WTC11 (cell line): ENCODE data around the gene BRSK2. TPM values are rescaled to one million over a fixed set of nuclear protein-coding genes. Genes with fewer than 3 reads are reported as not detected.

Experiments used
- ATAC-seq: fragments of 200-7000 bp; cut with Tn5 transposase; 2 replicates; pipeline ENCODE4 v1.10.0; 2021; ENCODE audit warnings: mild to moderate bottlenecking, moderate library complexity
- CTCF ChIA-PET: fragments of 300-600 bp; sonication (Branson Sonifier 250); formaldehyde crosslinking; loops from one replicate; lab custom pipeline; 2021; ENCODE audit warnings: antibody characterized with exemption; lab: Charles Lee
- POLR2A ChIA-PET: fragments of 350-600 bp; sonication (Branson Sonifier 250); formaldehyde crosslinking; loops from one replicate; lab custom pipeline; 2021; ENCODE audit warnings: antibody characterized with exemption; lab: Charles Lee
- DNase-seq: peaks from one replicate; pipeline ENCODE4 v3.0.0; 2021; ENCODE audit warnings: low spot score
- H3K27ac Mint-ChIP-seq: 2 replicates; pipeline ENCODE4 v1.8.0; 2021; ENCODE audit warnings: mixed read lengths
- H3K27me3 Mint-ChIP-seq: 2 replicates; pipeline ENCODE4 v1.8.0; 2021; ENCODE audit warnings: low read depth, mild to moderate bottlenecking, moderate library complexity, mixed read lengths
- H3K36me3 Mint-ChIP-seq: 2 replicates; pipeline ENCODE4 v1.8.0; 2021; ENCODE audit warnings: mixed read lengths
- H3K4me1 Mint-ChIP-seq: 2 replicates; pipeline ENCODE4 v1.8.0; 2022; ENCODE audit warnings: mixed read lengths
- H3K4me3 Mint-ChIP-seq: 2 replicates; pipeline ENCODE4 v1.8.0; 2021; ENCODE audit warnings: mild to moderate bottlenecking, moderate library complexity, mixed read lengths
- H3K9me3 Mint-ChIP-seq: 2 replicates; pipeline ENCODE4 v1.8.0; 2021; ENCODE audit warnings: mixed read lengths
- CREB1 ChIP-seq: sonication (generic); formaldehyde crosslinking; IDR thresholded peaks from 2 replicates; pipeline ENCODE4 v1.8.0; 2023; ENCODE audit warnings: mild to moderate bottlenecking, missing genetic modification reagents
- FOXP1 ChIP-seq: sonication (generic); formaldehyde crosslinking; IDR thresholded peaks from 2 replicates; pipeline ENCODE4 v1.8.0; 2022; ENCODE audit warnings: missing genetic modification reagents, mild to moderate bottlenecking, moderate library complexity, borderline replicate concordance
- GRHL2 ChIP-seq: fragments of 250-450 bp; sonication (Bioruptor Pico); IDR thresholded peaks from 2 replicates; pipeline ENCODE4 v1.8.0; 2022; ENCODE audit warnings: mild to moderate bottlenecking, moderate library complexity; ENCODE audit not compliant: insufficient replicate concordance, severe bottlenecking
- IRF2 ChIP-seq: sonication (generic); formaldehyde crosslinking; IDR thresholded peaks from 2 replicates; pipeline ENCODE4 v1.8.0; 2022; ENCODE audit warnings: low read depth, missing genetic modification reagents, borderline replicate concordance
- MYBL2 ChIP-seq: sonication (generic); formaldehyde crosslinking; IDR thresholded peaks from 2 replicates; pipeline ENCODE4 v1.8.1; 2023; ENCODE audit warnings: mild to moderate bottlenecking, moderate library complexity, missing genetic modification reagents
- NFE2L1 ChIP-seq: sonication (generic); formaldehyde crosslinking; IDR thresholded peaks from 2 replicates; pipeline ENCODE4 v1.8.1; 2023; ENCODE audit warnings: missing genetic modification reagents
- OVOL2 ChIP-seq: fragments of 250-450 bp; sonication (Bioruptor Pico); IDR thresholded peaks from 2 replicates; pipeline ENCODE4 v1.9.0; 2021; ENCODE audit warnings: mild to moderate bottlenecking, borderline replicate concordance
- ZBTB21 ChIP-seq: sonication (generic); formaldehyde crosslinking; IDR thresholded peaks from 2 replicates; pipeline ENCODE4 v1.8.1; 2023; ENCODE audit warnings: mild to moderate bottlenecking, missing genetic modification reagents, borderline replicate concordance
- ZNF263 ChIP-seq: sonication (generic); formaldehyde crosslinking; IDR thresholded peaks from 2 replicates; pipeline ENCODE4 v1.8.1; 2022; ENCODE audit warnings: low read depth, mild to moderate bottlenecking, moderate library complexity, missing genetic modification reagents
- ZNF317 ChIP-seq: sonication (generic); formaldehyde crosslinking; IDR thresholded peaks from 2 replicates; pipeline ENCODE4 v1.8.1; 2023; ENCODE audit warnings: low read depth, mild to moderate bottlenecking, moderate library complexity, missing genetic modification reagents, borderline replicate concordance
- total RNA-seq: library from RNA; stranded (reverse); gene quantifications from 3 replicates; pipeline ENCODE4 v1.2.3, GENCODE V29; 2021
- TF ChIP-seq, protein P1 (sequence below): sonication (generic); formaldehyde crosslinking; IDR thresholded peaks from 2 replicates; pipeline ENCODE4 v1.8.1; 2023; ENCODE audit warnings: mild to moderate bottlenecking, missing genetic modification reagents, borderline replicate concordance
- TF ChIP-seq, protein P2 (sequence below): sonication (generic); formaldehyde crosslinking; IDR thresholded peaks from 2 replicates; pipeline ENCODE4 v1.8.0; 2022; ENCODE audit warnings: mild to moderate bottlenecking, missing genetic modification reagents
- TF ChIP-seq, protein P3 (sequence below): fragments of 250-450 bp; sonication (Bioruptor Pico); IDR thresholded peaks from 2 replicates; pipeline ENCODE4 v1.9.0; 2021; ENCODE audit warnings: mild to moderate bottlenecking
- TF ChIP-seq, protein P4 (sequence below): sonication (generic); formaldehyde crosslinking; IDR thresholded peaks from 2 replicates; pipeline ENCODE4 v1.8.0; 2023; ENCODE audit warnings: missing genetic modification reagents
- TF ChIP-seq, protein P5 (sequence below): sonication (generic); formaldehyde crosslinking; IDR thresholded peaks from 2 replicates; pipeline ENCODE4 v1.8.1; 2022; ENCODE audit warnings: low read depth, mild to moderate bottlenecking, moderate library complexity, missing genetic modification reagents, borderline replicate concordance
- TF ChIP-seq, protein P6 (sequence below): sonication (generic); formaldehyde crosslinking; conservative IDR thresholded peaks from 2 replicates; pipeline ENCODE4 v1.8.1; 2023; ENCODE audit warnings: mild to moderate bottlenecking, low read depth, missing genetic modification reagents, moderate library complexity
- TF ChIP-seq, protein P7 (sequence below): fragments of 250-450 bp; sonication (Bioruptor Pico); IDR thresholded peaks from 2 replicates; pipeline ENCODE4 v1.9.0; 2021; ENCODE audit warnings: moderate library complexity, mild to moderate bottlenecking, inconsistent platforms, borderline replicate concordance
- TF ChIP-seq, protein P8 (sequence below): sonication (generic); formaldehyde crosslinking; IDR thresholded peaks from 2 replicates; pipeline ENCODE4 v1.8.0; 2022; ENCODE audit warnings: mild to moderate bottlenecking, missing genetic modification reagents

BRSK2 gene
- total RNA-seq, 1 experiment from 2014 or later = 34.5 TPM

DNA sequence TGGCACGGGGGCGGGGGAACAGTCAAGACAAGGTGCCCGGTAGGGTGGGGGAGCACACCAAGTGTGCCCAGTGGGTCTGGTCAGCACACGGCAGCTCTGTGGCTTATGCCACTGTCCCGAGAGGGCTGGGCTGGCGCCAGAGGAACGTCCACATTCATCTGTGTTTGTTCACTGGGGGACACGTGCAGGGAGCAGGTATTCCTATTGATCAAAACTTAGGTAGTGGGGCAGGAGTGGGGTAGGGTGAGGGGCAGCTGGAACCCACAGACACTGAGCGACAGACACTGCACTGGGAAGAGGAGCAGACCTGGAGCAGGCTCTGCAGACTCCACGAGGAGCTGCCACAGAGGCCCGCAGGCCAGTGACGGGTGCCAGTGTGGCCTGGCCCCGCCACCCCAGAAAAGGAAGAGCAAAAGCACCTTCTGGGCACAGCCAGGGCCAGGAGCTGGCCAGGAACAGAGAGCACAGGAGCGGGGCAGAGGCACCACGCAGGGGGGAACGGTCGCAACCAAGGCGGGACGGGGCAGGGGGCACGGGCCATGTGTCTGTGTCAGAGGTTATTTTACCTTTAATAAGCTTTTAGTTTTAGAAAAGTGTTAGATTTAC, 98.9 kb downstream of the BRSK2 start:
- H3K36me3 Mint-ChIP-seq = no peaks in the 10 kb centered on the region
- TF ChIP-seq, protein P1, sequence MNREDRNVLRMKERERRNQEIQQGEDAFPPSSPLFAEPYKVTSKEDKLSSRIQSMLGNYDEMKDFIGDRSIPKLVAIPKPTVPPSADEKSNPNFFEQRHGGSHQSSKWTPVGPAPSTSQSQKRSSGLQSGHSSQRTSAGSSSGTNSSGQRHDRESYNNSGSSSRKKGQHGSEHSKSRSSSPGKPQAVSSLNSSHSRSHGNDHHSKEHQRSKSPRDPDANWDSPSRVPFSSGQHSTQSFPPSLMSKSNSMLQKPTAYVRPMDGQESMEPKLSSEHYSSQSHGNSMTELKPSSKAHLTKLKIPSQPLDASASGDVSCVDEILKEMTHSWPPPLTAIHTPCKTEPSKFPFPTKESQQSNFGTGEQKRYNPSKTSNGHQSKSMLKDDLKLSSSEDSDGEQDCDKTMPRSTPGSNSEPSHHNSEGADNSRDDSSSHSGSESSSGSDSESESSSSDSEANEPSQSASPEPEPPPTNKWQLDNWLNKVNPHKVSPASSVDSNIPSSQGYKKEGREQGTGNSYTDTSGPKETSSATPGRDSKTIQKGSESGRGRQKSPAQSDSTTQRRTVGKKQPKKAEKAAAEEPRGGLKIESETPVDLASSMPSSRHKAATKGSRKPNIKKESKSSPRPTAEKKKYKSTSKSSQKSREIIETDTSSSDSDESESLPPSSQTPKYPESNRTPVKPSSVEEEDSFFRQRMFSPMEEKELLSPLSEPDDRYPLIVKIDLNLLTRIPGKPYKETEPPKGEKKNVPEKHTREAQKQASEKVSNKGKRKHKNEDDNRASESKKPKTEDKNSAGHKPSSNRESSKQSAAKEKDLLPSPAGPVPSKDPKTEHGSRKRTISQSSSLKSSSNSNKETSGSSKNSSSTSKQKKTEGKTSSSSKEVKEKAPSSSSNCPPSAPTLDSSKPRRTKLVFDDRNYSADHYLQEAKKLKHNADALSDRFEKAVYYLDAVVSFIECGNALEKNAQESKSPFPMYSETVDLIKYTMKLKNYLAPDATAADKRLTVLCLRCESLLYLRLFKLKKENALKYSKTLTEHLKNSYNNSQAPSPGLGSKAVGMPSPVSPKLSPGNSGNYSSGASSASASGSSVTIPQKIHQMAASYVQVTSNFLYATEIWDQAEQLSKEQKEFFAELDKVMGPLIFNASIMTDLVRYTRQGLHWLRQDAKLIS (CRISPR knock-in tag) = no peak
- TF ChIP-seq GRHL2 (CRISPR knock-in tag) = no peak
- CTCF ChIA-PET = interaction anchor here (1.1 kb wide), 1 partner anchor 17 kb away, joined by 4 read pairs; no protein-coding TSS in a partner anchor
- no peak for ATAC-seq
- DNase-seq = no peak
- no peaks in the 10 kb centered on the region for H3K9me3 Mint-ChIP-seq
- 0 out of 2 replicates have a peak, but pooled peaks cover 2% of the 10 kb centered on the region for H3K4me1 Mint-ChIP-seq
- no peak overlapping the region for H3K4me3 Mint-ChIP-seq
- POLR2A ChIA-PET = no interaction called here
- H3K27me3 Mint-ChIP-seq = no peaks in the 10 kb centered on the region
- no peak overlapping the region for H3K27ac Mint-ChIP-seq

DNA sequence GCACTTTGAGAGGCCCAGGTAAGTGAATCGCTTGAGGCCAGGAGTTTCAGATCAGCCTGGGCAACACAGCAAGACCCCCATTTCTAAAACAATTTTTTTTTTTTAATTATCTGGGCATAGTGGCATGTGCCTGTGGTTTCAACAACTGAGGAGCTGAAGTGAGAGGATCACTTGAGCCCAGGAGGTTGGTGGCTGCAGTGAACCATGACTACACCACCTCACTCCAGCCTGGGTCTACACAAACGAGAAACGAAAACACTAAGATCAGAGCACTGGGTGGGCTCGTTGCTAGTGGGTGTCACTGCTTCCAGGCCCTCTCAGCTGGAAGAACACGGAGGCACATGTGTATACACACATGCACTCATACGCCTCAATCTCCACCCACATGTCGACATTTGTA, 100.9 kb downstream of the BRSK2 start:
- Mint-ChIP-seq H3K4me3 (no peak overlapping the region), H3K27ac (no peak overlapping the region), H3K4me1 (0 out of 2 replicates have a peak, but pooled peaks cover 2% of the 10 kb centered on the region), H3K9me3 (peaks cover 2% of the 10 kb centered on the region), H3K36me3 (peaks cover 2% of the 10 kb centered on the region), H3K27me3 (no peaks in the 10 kb centered on the region)
- ChIA-PET CTCF (interaction anchor here (1.0 to 1.2 kb wide), 2 partner anchors 9 to 15 kb away, joined by 3 to 5 read pairs; no protein-coding TSS in a partner anchor), POLR2A (no interaction called here)
- ATAC-seq (no peak), DNase-seq (no peak)
- TF ChIP-seq, protein P2, sequence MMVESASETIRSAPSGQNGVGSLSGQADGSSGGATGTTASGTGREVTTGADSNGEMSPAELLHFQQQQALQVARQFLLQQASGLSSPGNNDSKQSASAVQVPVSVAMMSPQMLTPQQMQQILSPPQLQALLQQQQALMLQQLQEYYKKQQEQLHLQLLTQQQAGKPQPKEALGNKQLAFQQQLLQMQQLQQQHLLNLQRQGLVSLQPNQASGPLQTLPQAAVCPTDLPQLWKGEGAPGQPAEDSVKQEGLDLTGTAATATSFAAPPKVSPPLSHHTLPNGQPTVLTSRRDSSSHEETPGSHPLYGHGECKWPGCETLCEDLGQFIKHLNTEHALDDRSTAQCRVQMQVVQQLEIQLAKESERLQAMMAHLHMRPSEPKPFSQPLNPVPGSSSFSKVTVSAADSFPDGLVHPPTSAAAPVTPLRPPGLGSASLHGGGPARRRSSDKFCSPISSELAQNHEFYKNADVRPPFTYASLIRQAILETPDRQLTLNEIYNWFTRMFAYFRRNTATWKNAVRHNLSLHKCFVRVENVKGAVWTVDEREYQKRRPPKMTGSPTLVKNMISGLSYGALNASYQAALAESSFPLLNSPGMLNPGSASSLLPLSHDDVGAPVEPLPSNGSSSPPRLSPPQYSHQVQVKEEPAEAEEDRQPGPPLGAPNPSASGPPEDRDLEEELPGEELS (CRISPR knock-in tag) = no peak
- TF ChIP-seq ZNF317 (CRISPR knock-in tag) (no peak), MYBL2 (CRISPR knock-in tag) (no peak), CREB1 (CRISPR knock-in tag) (no peak), ZBTB21 (no peak), FOXP1 (CRISPR knock-in tag) (no peak), NFE2L1 (CRISPR knock-in tag) (no peak), IRF2 (no peak), OVOL2 (CRISPR knock-in tag) (no peak), ZNF263 (no peak)
- TF ChIP-seq, protein P3, sequence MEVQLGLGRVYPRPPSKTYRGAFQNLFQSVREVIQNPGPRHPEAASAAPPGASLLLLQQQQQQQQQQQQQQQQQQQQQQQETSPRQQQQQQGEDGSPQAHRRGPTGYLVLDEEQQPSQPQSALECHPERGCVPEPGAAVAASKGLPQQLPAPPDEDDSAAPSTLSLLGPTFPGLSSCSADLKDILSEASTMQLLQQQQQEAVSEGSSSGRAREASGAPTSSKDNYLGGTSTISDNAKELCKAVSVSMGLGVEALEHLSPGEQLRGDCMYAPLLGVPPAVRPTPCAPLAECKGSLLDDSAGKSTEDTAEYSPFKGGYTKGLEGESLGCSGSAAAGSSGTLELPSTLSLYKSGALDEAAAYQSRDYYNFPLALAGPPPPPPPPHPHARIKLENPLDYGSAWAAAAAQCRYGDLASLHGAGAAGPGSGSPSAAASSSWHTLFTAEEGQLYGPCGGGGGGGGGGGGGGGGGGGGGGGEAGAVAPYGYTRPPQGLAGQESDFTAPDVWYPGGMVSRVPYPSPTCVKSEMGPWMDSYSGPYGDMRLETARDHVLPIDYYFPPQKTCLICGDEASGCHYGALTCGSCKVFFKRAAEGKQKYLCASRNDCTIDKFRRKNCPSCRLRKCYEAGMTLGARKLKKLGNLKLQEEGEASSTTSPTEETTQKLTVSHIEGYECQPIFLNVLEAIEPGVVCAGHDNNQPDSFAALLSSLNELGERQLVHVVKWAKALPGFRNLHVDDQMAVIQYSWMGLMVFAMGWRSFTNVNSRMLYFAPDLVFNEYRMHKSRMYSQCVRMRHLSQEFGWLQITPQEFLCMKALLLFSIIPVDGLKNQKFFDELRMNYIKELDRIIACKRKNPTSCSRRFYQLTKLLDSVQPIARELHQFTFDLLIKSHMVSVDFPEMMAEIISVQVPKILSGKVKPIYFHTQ = no peak
- TF ChIP-seq, protein P4, sequence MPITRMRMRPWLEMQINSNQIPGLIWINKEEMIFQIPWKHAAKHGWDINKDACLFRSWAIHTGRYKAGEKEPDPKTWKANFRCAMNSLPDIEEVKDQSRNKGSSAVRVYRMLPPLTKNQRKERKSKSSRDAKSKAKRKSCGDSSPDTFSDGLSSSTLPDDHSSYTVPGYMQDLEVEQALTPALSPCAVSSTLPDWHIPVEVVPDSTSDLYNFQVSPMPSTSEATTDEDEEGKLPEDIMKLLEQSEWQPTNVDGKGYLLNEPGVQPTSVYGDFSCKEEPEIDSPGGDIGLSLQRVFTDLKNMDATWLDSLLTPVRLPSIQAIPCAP (CRISPR knock-in tag) = no peak
- TF ChIP-seq, protein P5, sequence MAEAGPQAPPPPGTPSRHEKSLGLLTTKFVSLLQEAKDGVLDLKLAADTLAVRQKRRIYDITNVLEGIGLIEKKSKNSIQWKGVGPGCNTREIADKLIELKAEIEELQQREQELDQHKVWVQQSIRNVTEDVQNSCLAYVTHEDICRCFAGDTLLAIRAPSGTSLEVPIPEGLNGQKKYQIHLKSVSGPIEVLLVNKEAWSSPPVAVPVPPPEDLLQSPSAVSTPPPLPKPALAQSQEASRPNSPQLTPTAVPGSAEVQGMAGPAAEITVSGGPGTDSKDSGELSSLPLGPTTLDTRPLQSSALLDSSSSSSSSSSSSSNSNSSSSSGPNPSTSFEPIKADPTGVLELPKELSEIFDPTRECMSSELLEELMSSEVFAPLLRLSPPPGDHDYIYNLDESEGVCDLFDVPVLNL (CRISPR knock-in tag) = no peak
- TF ChIP-seq, protein P6, sequence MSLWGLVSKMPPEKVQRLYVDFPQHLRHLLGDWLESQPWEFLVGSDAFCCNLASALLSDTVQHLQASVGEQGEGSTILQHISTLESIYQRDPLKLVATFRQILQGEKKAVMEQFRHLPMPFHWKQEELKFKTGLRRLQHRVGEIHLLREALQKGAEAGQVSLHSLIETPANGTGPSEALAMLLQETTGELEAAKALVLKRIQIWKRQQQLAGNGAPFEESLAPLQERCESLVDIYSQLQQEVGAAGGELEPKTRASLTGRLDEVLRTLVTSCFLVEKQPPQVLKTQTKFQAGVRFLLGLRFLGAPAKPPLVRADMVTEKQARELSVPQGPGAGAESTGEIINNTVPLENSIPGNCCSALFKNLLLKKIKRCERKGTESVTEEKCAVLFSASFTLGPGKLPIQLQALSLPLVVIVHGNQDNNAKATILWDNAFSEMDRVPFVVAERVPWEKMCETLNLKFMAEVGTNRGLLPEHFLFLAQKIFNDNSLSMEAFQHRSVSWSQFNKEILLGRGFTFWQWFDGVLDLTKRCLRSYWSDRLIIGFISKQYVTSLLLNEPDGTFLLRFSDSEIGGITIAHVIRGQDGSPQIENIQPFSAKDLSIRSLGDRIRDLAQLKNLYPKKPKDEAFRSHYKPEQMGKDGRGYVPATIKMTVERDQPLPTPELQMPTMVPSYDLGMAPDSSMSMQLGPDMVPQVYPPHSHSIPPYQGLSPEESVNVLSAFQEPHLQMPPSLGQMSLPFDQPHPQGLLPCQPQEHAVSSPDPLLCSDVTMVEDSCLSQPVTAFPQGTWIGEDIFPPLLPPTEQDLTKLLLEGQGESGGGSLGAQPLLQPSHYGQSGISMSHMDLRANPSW = no peak
- TF ChIP-seq, protein P7, sequence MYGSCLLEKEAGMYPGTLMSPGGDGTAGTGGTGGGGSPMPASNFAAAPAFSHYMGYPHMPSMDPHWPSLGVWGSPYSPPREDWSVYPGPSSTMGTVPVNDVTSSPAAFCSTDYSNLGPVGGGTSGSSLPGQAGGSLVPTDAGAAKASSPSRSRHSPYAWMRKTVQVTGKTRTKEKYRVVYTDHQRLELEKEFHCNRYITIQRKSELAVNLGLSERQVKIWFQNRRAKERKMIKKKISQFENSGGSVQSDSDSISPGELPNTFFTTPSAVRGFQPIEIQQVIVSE = no peak
- TF ChIP-seq, protein P8, sequence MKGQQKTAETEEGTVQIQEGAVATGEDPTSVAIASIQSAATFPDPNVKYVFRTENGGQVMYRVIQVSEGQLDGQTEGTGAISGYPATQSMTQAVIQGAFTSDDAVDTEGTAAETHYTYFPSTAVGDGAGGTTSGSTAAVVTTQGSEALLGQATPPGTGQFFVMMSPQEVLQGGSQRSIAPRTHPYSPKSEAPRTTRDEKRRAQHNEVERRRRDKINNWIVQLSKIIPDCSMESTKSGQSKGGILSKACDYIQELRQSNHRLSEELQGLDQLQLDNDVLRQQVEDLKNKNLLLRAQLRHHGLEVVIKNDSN = no peak
